Adrenal gland (tissue), 12 donors: ENCODE results near the gene SMARCE1. TPM values are rescaled to one million over a fixed set of nuclear protein-coding genes. Genes with fewer than 3 reads are reported as not detected.

Experiments used
- DNase-seq, 7 donors: peaks; one replicate each; pipeline ENCODE4 v3.0.0-alpha.2; 2019 to 2020
- H3K27ac ChIP-seq, 5 donors: fragments of 200-600 bp; sonication (generic) in 4 of 5; 1 replicate in 3 of 5; 2 replicates in 2 of 5; pipeline versions ENCODE4 v1.5.1 to v1.8.0; 2016 to 2020; ENCODE audit warnings: mild to moderate bottlenecking in 1 of 5
- H3K27me3 ChIP-seq: fragments of 200-600 bp; 2 replicates; pipeline ENCODE4 v1.8.0; 2021
- H3K36me3 ChIP-seq, 2 donors: fragments of 200-600 bp; replicated peaks in 1 of 2; 1 replicate in 1 of 2; 2 replicates in 1 of 2; pipeline versions ENCODE4 v1.5.1 to v1.8.0; 2018 to 2022
- H3K4me1 ChIP-seq, 2 donors: fragments of 200-600 bp; replicated peaks in 1 of 2; 1 replicate in 1 of 2; 2 replicates in 1 of 2; pipeline versions ENCODE4 v1.5.1 to v1.8.0; 2018 to 2021
- H3K4me3 ChIP-seq, 4 donors: fragments of 200-600 bp; sonication (generic) in 3 of 4; one replicate each; pipeline ENCODE4 v1.5.1; 2016 to 2018
- H3K9me3 ChIP-seq, 3 donors: fragments of 200-600 bp; sonication (generic) in 1 of 3; replicated peaks in 1 of 3; 1 replicate in 2 of 3; 2 replicates in 1 of 3; pipeline versions ENCODE4 v1.5.1 to v1.8.0; 2016 to 2021
- POLR2A ChIP-seq, 2 donors: fragments of 450-650 bp; IDR thresholded peaks; one replicate each; pipeline ENCODE4 v1.6.1; 2017; ENCODE audit warnings: antibody characterized with exemption in 2 of 2, mild to moderate bottlenecking in 2 of 2, moderate library complexity in 1 of 2
- WGBS, 4 donors: extraction: QIAGEN DNeasy Blood & Tissue Kit in 2 of 4; methylation state at CpG; one replicate each; pipeline versions ENCODE4 v1.1.5 to v1.1.7; 2013 to 2017; 5-methylcytosine and 5-hydroxymethylcytosine counted together
- intact Hi-C, 2 donors: fragments of 100-400 bp; cut with DNase I; formaldehyde crosslinking; loops; one replicate each; pipeline versions ENCODE4 v1.14.1 to v1.15.0; 2022 to 2023
- polyA plus RNA-seq, 3 donors: library from polyadenylated mRNA; stranded (reverse); fragments of 200-250 nt in 2 of 3; fragments of 350-450 nt in 1 of 3; fragmentation: Illumina TruSeq in 1 of 3; extraction: RNeasy Lipid Tissue Mini Kit (QIAGEN cat#74804) in 1 of 3; gene quantifications; one replicate each; pipeline ENCODE4 v1.2.3, GENCODE V29; 2013 to 2014
- total RNA-seq, 9 donors: library from RNA; depleted of rRNA in 4 of 9; stranded (reverse); fragments of >200 nt in 4 of 9; fragments of 120-200 nt in 1 of 9; fragmentation: NEBNext Ultra II Directional in 1 of 9; extraction: Animal tissue kit (Norgen Biotek cat#: 25700) in 1 of 9; gene quantifications; one replicate each; pipeline versions ENCODE4 v1.1.0 to v1.2.4, GENCODE V29; 2013 to 2023
- TF ChIP-seq, protein P1 (sequence below), 6 experiments: fragments of 450-650 bp in 4 of 6; fragments of 200-600 bp in 2 of 6; sonication (generic) in 1 of 6; IDR thresholded peaks; 1 replicate in 5 of 6; 2 replicates in 1 of 6; pipeline versions ENCODE4 v1.5.1 to v1.8.0; 2016 to 2021; ENCODE audit warnings: antibody characterized with exemption in 6 of 6, mild to moderate bottlenecking in 2 of 6, moderate library complexity in 1 of 6
- donor health status: healthy with polysubstance abuse.
- donor health status: Bipolar disorder and iron deficiency.
- donor health status: DM: yes; HTN: yes; CAD: no.
- donor health status: DM: no; HTN: no; CAD: no.
- donor health status: DM: no; HTN: no; CAD: no.
- donor health status: DM: yes; HTN: yes; CAD: no.

Gene SMARCE1
- total and polyA plus RNA-seq, 12 donors, result 55.5 to 128 (median 77.0) TPM

DNA sequence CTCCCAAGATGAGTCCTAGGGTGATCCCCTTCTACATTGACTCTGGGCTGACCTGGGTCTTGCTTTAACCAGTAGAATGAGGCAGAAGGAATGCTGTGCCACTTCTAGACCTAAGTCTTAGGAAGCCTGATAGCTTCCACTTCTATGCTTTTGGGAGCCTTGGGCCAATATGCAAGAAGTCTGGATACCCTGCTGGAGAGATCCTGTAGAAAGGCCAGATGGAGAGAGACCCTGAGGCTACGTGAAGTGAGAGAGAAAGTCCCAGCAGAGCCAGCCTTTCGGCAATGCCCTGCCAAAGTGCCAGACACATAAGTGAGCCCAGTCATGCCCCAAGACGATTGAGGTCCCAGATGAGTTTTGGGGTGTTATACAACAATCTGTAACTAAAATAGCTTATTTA is 15.6 kb upstream of the SMARCE1 start:
- no peaks in the 10 kb centered on the region for H3K27me3 ChIP-seq
- TF ChIP-seq, protein P1, sequence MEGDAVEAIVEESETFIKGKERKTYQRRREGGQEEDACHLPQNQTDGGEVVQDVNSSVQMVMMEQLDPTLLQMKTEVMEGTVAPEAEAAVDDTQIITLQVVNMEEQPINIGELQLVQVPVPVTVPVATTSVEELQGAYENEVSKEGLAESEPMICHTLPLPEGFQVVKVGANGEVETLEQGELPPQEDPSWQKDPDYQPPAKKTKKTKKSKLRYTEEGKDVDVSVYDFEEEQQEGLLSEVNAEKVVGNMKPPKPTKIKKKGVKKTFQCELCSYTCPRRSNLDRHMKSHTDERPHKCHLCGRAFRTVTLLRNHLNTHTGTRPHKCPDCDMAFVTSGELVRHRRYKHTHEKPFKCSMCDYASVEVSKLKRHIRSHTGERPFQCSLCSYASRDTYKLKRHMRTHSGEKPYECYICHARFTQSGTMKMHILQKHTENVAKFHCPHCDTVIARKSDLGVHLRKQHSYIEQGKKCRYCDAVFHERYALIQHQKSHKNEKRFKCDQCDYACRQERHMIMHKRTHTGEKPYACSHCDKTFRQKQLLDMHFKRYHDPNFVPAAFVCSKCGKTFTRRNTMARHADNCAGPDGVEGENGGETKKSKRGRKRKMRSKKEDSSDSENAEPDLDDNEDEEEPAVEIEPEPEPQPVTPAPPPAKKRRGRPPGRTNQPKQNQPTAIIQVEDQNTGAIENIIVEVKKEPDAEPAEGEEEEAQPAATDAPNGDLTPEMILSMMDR (IDR thresholded peaks at IDR 0.05), result no peak
- TF ChIP-seq POLR2A (IDR thresholded peaks at IDR 0.05), result no peak
- H3K9me3 ChIP-seq, result no peaks in the 10 kb centered on the region
- H3K4me3 ChIP-seq, result no peak overlapping the region
- 74 to 90% (median 79%) methylated on average over 3 of the region's 3 CpGs for WGBS, 4 donors
- no peaks in the 10 kb centered on the region for H3K36me3 ChIP-seq
- DNase-seq, result no peak
- H3K27ac ChIP-seq, result no peak overlapping the region
- intact Hi-C loops, result no loop called here
- H3K4me1 ChIP-seq, result peaks cover 0 to 9% of the 10 kb centered on the region in 2 donors

DNA sequence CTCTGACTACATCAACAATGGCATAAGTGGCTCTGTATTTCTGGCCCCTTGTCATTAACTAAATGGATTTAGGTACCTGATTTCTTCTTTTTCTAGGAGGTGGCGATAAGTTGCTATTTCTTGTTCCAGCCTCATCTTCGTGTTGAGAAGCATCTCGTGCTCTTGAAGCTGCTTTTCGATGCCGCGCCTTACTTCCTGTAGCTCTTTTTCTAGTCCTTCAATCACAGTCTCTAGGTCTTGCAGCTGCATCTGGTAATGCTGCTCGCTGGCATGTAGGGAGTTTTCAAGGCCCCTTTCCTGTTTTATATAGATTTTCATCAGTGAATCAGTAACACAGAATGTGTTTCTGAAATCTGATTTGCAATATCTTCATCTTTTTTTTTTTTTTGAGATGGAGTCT is 12.3 kb upstream of the SMARCE1 start:
- Histone ChIP-seq H3K4me1 (peaks cover 0 to 6% of the 10 kb centered on the region in 2 donors), H3K27me3 (no peaks in the 10 kb centered on the region), H3K36me3 (no peaks in the 10 kb centered on the region), H3K27ac (no peak overlapping the region), H3K4me3 (no peak overlapping the region), H3K9me3 (no peaks in the 10 kb centered on the region)
- WGBS, 4 donors, result 83 to 90% (median 86%) methylated on average over 7 of the region's 7 CpGs
- no peak for DNase-seq
- intact Hi-C loops, result no loop called here
- TF ChIP-seq, protein P1 (IDR thresholded peaks at IDR 0.05), result no peak
- TF ChIP-seq POLR2A (IDR thresholded peaks at IDR 0.05), result no peak

DNA sequence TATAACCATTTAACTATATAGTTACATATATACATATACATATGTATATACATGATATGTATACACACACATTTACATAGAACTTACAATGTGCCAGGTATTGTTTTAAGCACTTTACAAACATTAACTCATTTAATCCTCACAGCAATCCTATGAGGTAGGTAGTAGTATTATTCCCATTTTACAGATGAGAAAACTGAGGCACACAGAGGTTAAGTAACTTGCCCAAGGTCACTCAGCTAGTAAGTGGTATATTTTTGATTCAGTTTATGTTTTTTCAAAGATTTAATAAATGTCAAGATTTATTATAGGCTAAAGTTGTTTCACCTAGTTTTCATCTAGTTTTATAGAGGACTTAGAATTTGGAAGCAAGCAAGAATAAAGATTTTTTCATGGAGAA is 10.8 kb upstream of the SMARCE1 start:
- Histone ChIP-seq H3K9me3 (no peaks in the 10 kb centered on the region), H3K36me3 (no peaks in the 10 kb centered on the region), H3K4me3 (no peak overlapping the region), H3K27me3 (no peaks in the 10 kb centered on the region), H3K27ac (no peak overlapping the region), H3K4me1 (no peaks in the 10 kb centered on the region)
- intact Hi-C loops, result no loop called here
- DNase-seq, result no peak
- TF ChIP-seq POLR2A (IDR thresholded peaks at IDR 0.05), result no peak
- TF ChIP-seq, protein P1 (IDR thresholded peaks at IDR 0.05), result no peak

DNA sequence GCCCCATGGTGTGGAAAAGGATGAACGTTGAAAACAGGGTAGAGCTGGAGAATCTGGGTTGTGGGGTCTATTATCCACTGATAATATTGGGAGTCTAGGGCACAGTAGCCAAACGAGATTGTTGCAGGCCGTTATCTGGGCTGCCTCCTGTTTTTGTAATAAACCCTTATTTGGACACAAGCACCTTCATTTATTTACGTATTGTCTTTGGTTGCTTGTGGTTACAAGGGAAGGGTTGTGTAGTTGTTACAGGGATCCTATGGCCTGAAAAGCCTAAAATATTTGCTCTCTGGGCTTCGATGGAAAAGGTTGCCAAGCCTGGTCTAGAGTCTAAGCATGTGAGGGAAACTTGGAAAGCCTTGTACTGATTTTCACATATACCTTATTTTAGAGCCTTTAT is 4.3 kb upstream of the SMARCE1 start:
- no peaks in the 10 kb centered on the region for H3K36me3 ChIP-seq
- intact Hi-C loops, result no loop called here
- no peaks in the 10 kb centered on the region for H3K9me3 ChIP-seq
- no peak for TF ChIP-seq POLR2A (IDR thresholded peaks at IDR 0.05)
- TF ChIP-seq, protein P1 (IDR thresholded peaks at IDR 0.05), result no peak
- no peak for DNase-seq
- 72 to 80% (median 77%) methylated on average over 5 of the region's 5 CpGs for WGBS, 4 donors
- H3K27me3 ChIP-seq, result no peaks in the 10 kb centered on the region
- no peak overlapping the region for H3K27ac ChIP-seq
- no peak overlapping the region for H3K4me3 ChIP-seq
- H3K4me1 ChIP-seq, result peaks cover 7 to 13% of the 10 kb centered on the region in 2 donors
